Measurements from ENCODE around the gene SQSTM1.
A peak's percentile ranks its signal among the peaks of the same experiment; 100 is the strongest.

DNA sequence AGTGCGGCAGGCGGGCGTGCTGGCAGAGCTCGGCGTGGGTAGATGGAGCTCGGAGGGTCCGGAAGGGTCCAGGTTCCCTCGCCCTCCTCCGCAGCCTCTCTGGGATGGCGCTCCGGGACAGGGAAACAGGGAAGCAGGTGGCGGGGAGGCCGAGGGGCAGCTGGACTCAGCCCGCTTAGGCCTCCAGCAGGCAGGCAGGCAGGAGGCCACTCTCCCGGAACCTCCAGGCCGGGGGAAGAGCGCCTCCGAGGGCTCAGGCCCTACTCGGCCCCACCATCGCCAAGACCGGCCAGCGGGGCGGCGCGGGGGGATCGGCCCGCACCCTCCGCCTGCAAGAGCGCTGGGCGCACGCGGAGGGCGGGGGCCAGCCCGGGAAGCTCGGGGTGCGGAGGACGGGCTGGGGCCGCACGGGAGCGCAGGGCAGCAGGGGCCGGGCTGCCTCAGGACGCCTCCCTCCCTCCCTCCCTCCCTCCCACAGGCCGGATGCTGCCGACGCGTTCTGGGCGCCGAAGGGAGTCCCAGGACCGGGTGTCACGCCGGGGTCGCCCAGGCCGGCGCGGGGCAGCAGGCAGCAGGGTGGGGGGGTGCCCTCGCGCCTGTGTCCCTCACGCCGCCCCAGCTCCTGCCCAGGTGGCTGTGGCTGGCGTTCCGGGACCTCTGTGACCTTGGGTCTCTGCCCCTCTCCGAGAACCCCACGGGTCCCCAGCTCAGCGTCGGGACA lies 15.0 kb upstream of the SQSTM1 start:
- TF ChIP-seq, protein P1, sequence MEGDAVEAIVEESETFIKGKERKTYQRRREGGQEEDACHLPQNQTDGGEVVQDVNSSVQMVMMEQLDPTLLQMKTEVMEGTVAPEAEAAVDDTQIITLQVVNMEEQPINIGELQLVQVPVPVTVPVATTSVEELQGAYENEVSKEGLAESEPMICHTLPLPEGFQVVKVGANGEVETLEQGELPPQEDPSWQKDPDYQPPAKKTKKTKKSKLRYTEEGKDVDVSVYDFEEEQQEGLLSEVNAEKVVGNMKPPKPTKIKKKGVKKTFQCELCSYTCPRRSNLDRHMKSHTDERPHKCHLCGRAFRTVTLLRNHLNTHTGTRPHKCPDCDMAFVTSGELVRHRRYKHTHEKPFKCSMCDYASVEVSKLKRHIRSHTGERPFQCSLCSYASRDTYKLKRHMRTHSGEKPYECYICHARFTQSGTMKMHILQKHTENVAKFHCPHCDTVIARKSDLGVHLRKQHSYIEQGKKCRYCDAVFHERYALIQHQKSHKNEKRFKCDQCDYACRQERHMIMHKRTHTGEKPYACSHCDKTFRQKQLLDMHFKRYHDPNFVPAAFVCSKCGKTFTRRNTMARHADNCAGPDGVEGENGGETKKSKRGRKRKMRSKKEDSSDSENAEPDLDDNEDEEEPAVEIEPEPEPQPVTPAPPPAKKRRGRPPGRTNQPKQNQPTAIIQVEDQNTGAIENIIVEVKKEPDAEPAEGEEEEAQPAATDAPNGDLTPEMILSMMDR (IDR thresholded peaks at IDR 0.05 in 8 of 11, conservative IDR thresholded peaks at IDR 0.05 in 3 of 11), result no peak
- TF ChIP-seq POLR2A (IDR thresholded peaks at IDR 0.05) (no peak), POLR2AphosphoS5 (IDR thresholded peaks at IDR 0.05) (peak; percentile 24 to 79 (median 60))

Measured in spleen (tissue), 7 donors.